Keratinocyte (primary cell): ENCODE data around the gene UPF3A. TPM values are rescaled to one million over a fixed set of nuclear protein-coding genes. Genes with fewer than 3 reads are reported as not detected.
A peak's percentile ranks its signal among the peaks of the same experiment; 100 is the strongest.

Experiments
- DNase-seq: peaks from one replicate; pipeline ENCODE4 v3.0.0-alpha.2; 2011; ENCODE audit warnings: low read depth, missing footprints, low spot score
- FAIRE-seq: peaks from 2 replicates; lab custom pipeline; 2011; peaks lifted over from hg19 to GRCh38; lab: Jason Lieb, UNC
- H2AFZ ChIP-seq: 2 replicates; pipeline ENCODE4 v1.6.0; 2012; ENCODE audit warnings: low read length, control low read depth, inconsistent platforms; ENCODE audit not compliant: control insufficient read depth
- H3K27ac ChIP-seq: 2 replicates; pipeline ENCODE4 v1.5.1; 2011; ENCODE audit warnings: low read length; ENCODE audit not compliant: control insufficient read depth, insufficient read depth
- H3K27me3 ChIP-seq: 3 replicates; pipeline ENCODE4 v1.6.0; 2011; ENCODE audit warnings: low read length; ENCODE audit not compliant: control insufficient read depth, insufficient read depth; ENCODE audit errors: extremely low read depth
- H3K36me3 ChIP-seq, 2 experiments: 2 replicates in 1 of 2; 3 replicates in 1 of 2; pipeline ENCODE4 v1.5.1; 2011; ENCODE audit warnings: low read length in 2 of 2, mild to moderate bottlenecking in 1 of 2; ENCODE audit not compliant: control insufficient read depth in 2 of 2, insufficient read depth in 2 of 2; ENCODE audit errors: extremely low read depth in 1 of 2
- H3K4me1 ChIP-seq: 3 replicates; pipeline ENCODE4 v1.5.1; 2011; ENCODE audit warnings: low read length; ENCODE audit not compliant: control insufficient read depth, insufficient read depth; ENCODE audit errors: extremely low read depth
- H3K4me2 ChIP-seq: 3 replicates; pipeline ENCODE4 v1.6.0; 2011; ENCODE audit warnings: low read depth, low read length; ENCODE audit not compliant: control insufficient read depth, insufficient read depth; ENCODE audit errors: extremely low read depth
- H3K4me3 ChIP-seq, 3 experiments: fragments of 200-600 bp in 1 of 3; sonication (generic) in 1 of 3; 2 replicates in 2 of 3; 3 replicates in 1 of 3; pipeline ENCODE4 v1.5.1; 2011 to 2016; ENCODE audit warnings: low read length in 3 of 3, mild to moderate bottlenecking in 3 of 3, control low read depth in 2 of 3, inconsistent platforms in 1 of 3, low read depth in 1 of 3, mixed read lengths in 1 of 3, mixed run types in 1 of 3, moderate library complexity in 1 of 3; ENCODE audit not compliant: control insufficient read depth in 2 of 3, insufficient read depth in 2 of 3; ENCODE audit errors: extremely low read depth in 1 of 3
- H3K79me2 ChIP-seq: 2 replicates; pipeline ENCODE4 v1.6.0; 2012; ENCODE audit warnings: low read length; ENCODE audit not compliant: control insufficient read depth, insufficient read depth
- H3K9ac ChIP-seq: 3 replicates; pipeline ENCODE4 v1.6.0; 2011; ENCODE audit warnings: low read length; ENCODE audit not compliant: control insufficient read depth, insufficient read depth; ENCODE audit errors: extremely low read depth
- H3K9me1 ChIP-seq: 3 replicates; pipeline ENCODE4 v1.6.0; 2011; ENCODE audit warnings: low read length; ENCODE audit not compliant: control insufficient read depth, insufficient read depth; ENCODE audit errors: extremely low read depth
- H3K9me3 ChIP-seq: 2 replicates; pipeline ENCODE4 v1.5.1; 2012; ENCODE audit warnings: low read depth, low read length; ENCODE audit not compliant: control insufficient read depth
- H4K20me1 ChIP-seq: 3 replicates; pipeline ENCODE4 v1.6.0; 2011; ENCODE audit warnings: low read length; ENCODE audit not compliant: control insufficient read depth, insufficient read depth; ENCODE audit errors: extremely low read depth
- CTCF ChIP-seq, 3 experiments: IDR thresholded peaks in 1 of 3; conservative IDR thresholded peaks in 1 of 3; optimal IDR thresholded peaks in 1 of 3; 2 replicates in 2 of 3; 3 replicates in 1 of 3; pipeline versions ENCODE3 to v1.5.1; 2011; ENCODE audit warnings: low read length in 3 of 3, mild to moderate bottlenecking in 3 of 3, moderate library complexity in 2 of 3, control low read depth in 1 of 3, inconsistent platforms in 1 of 3; ENCODE audit not compliant: insufficient read depth in 2 of 3; ENCODE audit errors: extremely low read depth in 1 of 3
- EZH2 ChIP-seq: IDR thresholded peaks from one replicate; pipeline ENCODE4 v1.6.1; 2012; ENCODE audit warnings: inconsistent platforms, mild to moderate bottlenecking, low read length, moderate library complexity
- dilution Hi-C: fragments of 300-500 bp; cut with MboI; formaldehyde crosslinking; loops from one replicate; pipeline ENCODE4 v1.7.0; 2020; ENCODE audit warnings: low sequenced_read_pairs; ENCODE audit not compliant: extremely low pct_ligation_motif_present
- polyA plus RNA-seq, 5 experiments: library from polyadenylated mRNA; depleted of rRNA in 3 of 5; stranded (reverse) in 3 of 5; stranded (forward) in 1 of 5; unstranded in 1 of 5; fragments of >200 nt; gene quantifications; 1 replicate in 1 of 5; 2 replicates in 3 of 5; 3 replicates in 1 of 5; pipeline versions ENCODE4 v1.2.1 to v1.2.3, GENCODE V29; 2011 to 2012; ENCODE audit warnings: missing spikeins in 2 of 5, low read depth in 1 of 5, low replicate concordance in 1 of 5

Gene UPF3A
- polyA plus RNA-seq, 1 donor (not counting 4 experiments of a cell fraction or from before 2014, with no cell fraction given), result 60.8 TPM

DNA sequence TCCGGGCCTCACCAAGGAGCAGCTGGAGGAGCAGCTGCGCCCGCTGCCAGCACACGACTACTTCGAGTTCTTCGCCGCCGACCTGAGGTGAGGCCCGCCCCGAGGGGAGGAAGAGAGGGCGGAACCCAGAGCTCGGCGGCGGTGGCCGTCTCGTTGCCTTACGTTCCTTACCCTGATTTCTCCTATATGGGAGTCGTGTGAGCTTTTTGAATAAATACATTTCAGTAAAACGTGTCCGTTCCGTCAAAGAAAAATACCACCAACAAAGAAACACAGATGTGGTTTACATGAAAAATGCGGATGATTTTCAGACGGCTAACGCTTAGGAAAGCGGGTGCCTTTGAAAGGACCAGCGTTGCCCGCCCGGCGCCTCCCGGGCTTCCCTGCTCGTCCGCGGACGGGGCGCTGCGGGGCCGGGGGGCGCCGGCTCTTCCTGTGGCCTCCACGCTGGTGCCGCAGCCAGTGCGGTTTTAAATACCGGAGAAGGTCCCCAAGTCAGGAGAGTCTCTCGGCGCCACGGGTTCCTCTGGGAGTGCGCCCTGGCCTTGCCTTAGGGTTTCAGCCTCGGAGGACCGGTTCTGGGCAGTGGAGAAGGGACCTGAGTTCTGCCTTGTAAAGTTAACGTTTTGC is 755 bp downstream of the UPF3A start:
- peak overlapping the region; percentile 95 for H3K9ac ChIP-seq
- H3K4me3 ChIP-seq, result peak overlapping the region; percentile 74 to 97 (median 93)
- TF ChIP-seq EZH2 (no peak), CTCF (optimal IDR thresholded peaks at IDR 0.05 in 1 of 3, IDR thresholded peaks at IDR 0.05 in 1 of 3, conservative IDR thresholded peaks at IDR 0.05 in 1 of 3; ENCODE audit: extremely low read depth in 1 of 3, insufficient read depth in 2 of 3, low read length in 3 of 3) (no peak)
- H3K9me3 ChIP-seq, result no peaks in the 10 kb centered on the region
- no peaks in the 10 kb centered on the region for H3K27me3 ChIP-seq
- H2AFZ ChIP-seq, result peak overlapping the region; percentile 87
- H3K27ac ChIP-seq, result peak overlapping the region; percentile 94
- DNase-seq (no peak), FAIRE-seq (no peak)
- H4K20me1 ChIP-seq, result no peaks in the 10 kb centered on the region
- H3K4me2 ChIP-seq, result peak overlapping the region; percentile 88
- peaks cover 26% of the 10 kb centered on the region for H3K4me1 ChIP-seq
- peaks cover 25% of the 10 kb centered on the region for H3K79me2 ChIP-seq
- H3K9me1 ChIP-seq, result no peaks in the 10 kb centered on the region
- peaks cover 2 to 8% of the 10 kb centered on the region in 2 experiments for H3K36me3 ChIP-seq
- dilution Hi-C loops, result no loop called here

- dilution Hi-C loops, result no loop called here
- no peak for FAIRE-seq
Measured at GRCh38 chr13:114283576-114283975, 2.2 kb downstream of the UPF3A start.

More at GRCh38 chr13:114283576-114283975, 2.2 kb downstream of the UPF3A start:
- Histone ChIP-seq H3K9me3 (no peaks in the 10 kb centered on the region), H3K36me3 (peaks cover 5 to 13% of the 10 kb centered on the region in 2 experiments), H3K4me1 (peaks cover 26% of the 10 kb centered on the region), H4K20me1 (no peaks in the 10 kb centered on the region), H3K27me3 (no peaks in the 10 kb centered on the region), H3K4me2 (peak overlapping the region; percentile 0), H3K9me1 (no peaks in the 10 kb centered on the region), H3K4me3 (no peak overlapping the region), H2AFZ (no peak overlapping the region), H3K9ac (no peak overlapping the region), H3K27ac (no peak overlapping the region), H3K79me2 (peaks cover 32% of the 10 kb centered on the region)
- no peak for DNase-seq
- no peak for TF ChIP-seq CTCF (optimal IDR thresholded peaks at IDR 0.05 in 1 of 3, IDR thresholded peaks at IDR 0.05 in 1 of 3, conservative IDR thresholded peaks at IDR 0.05 in 1 of 3; ENCODE audit: extremely low read depth in 1 of 3, insufficient read depth in 2 of 3, low read length in 3 of 3)
- TF ChIP-seq EZH2, result no peak
